Raji (cell line): ENCODE measurements around the gene RNF212B.

ENCODE experiments used
- POLR2A ChIP-seq: IDR thresholded peaks from 2 replicates; pipeline ENCODE4 v1.6.1; 2011; ENCODE audit warnings: low read depth, low read length, control low read depth; ENCODE audit not compliant: insufficient read depth

The RNF212B gene

DNA sequence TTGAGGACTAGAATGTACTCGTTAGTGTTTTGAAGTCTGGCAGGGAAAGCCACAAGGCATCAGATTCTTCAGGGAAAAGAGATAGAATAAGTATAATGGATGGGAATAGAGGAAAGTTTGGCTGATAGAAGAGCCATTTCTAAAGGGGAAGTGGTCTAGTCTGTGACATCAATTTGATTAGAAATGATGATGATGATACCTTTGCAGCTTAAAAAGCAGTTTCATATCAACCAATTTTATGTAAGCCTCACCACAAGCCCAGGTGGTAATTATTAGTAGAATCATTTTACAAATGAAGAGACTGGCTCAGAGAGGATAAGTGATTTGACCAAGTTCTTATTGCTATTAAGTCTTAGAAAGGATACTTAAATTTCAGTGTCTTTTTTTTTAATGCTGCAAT lies 2.9 kb downstream of the RNF212B start:
- no peak for TF ChIP-seq POLR2A

DNA sequence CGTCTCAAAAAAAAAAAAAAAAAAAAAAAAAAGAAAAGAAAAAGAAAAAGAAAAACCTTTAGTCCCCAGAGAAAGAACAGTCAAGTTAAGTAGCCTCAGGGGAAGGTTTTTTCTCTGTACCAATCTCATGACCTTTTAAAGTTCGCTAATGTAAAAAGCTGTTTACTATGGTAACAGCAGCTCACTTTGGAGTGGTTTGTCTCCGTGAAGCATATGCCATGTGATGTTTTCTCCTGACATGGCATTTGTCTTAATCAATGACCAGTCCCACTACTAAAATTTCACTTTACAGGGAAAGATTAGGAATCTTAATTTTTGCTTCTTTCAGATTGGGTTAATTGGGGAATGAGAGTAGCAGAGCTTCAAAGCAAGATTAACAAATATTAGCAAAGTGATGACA lies 4.3 kb downstream of the RNF212B start:
- no peak for TF ChIP-seq POLR2A

DNA sequence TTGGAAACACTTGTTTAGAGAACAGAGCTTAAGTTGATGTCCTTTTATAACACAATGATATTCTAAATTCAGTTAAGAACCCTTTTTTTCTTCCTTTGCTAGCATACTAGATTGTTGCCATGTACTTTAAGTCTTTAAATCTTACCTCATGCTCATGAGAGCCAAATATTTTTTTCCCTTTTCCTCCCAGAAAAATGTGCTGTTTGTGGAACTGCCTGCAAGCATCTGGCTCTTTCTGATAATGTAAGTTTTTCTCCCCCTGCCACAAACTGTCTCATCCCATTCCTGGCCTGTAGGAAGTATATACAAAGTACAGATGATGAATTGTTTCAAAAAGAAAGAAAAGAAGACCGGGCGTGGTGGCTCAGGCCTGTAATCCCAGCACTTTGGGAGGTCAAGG lies 5.3 kb downstream of the RNF212B start:
- no peak for TF ChIP-seq POLR2A

DNA sequence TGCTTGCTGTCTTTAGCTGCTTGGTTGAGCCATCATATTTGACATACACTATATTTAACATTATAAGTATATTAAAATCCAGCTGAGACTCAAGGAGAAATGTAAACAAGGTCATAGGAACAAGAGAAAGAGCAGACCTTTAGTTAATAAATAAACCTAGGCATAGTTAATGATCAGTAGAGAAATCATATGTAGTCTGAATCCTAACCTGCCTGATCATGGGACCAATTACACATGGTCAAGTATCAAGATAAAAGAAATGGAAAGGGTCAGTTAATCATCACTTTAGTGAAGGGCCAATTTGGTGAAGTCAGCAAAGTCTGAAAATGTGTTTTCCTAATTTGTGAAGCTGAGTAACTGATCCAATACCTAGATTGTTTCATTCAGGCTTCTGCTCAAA lies 7.5 kb downstream of the RNF212B start:
- TF ChIP-seq POLR2A: no peak

DNA sequence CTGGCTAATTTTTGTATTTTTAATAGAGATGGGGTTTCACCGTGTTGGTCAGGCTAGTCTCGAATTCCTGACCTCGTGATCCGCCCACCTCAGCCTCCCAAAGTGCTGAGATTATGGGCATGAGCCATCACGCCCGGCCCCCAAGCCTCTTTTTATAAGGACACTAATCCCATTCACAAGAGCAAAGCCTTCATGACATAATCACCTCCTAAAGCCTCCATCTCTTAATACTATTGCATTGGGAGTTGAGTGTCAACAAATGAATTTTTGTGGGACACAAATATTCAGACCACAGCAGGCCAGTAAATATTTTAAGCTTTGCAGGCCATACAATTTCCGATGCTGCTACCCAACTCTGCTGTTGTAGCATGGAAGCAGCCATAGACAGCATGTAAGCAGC lies 10.9 kb downstream of the RNF212B start:
- TF ChIP-seq POLR2A: no peak

DNA sequence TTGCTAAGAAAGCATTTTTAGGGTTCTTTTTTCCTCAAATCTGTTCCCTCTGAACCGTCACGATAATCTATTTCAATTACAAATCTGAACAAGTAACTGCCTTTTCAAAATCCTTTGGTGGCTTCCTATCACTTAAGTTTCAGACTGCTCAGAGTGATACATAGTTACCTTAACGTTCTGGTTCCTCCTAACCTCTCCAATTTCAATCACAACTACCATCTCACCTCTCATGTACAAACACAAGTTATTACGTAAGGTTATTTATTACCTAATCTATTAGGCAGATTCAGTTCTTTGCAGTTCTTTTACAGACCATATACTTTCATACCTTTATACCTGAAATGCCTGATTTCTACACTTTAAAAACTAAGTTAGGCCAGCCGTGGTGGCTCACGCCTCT lies 12.1 kb downstream of the RNF212B start:
- no peak for TF ChIP-seq POLR2A

DNA sequence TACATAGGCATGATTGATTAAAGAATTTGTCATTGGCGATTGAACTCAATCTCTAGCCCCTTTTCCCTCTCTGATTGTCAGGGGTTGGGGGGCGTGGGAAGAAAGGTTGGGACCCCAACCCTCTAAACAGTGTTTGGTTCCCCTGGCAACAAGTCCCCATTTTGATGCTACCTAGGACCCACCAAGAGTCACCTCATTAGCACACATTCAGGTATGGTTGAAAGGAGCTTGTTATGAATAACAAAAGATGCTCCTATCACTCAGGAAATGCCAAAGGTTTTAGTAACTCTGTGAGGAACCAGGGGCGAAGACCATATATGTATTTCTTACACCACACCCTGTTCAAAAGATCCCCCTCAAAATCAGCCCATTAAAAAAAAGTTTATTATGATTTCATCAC lies 14.3 kb downstream of the RNF212B start:
- no peak for TF ChIP-seq POLR2A

DNA sequence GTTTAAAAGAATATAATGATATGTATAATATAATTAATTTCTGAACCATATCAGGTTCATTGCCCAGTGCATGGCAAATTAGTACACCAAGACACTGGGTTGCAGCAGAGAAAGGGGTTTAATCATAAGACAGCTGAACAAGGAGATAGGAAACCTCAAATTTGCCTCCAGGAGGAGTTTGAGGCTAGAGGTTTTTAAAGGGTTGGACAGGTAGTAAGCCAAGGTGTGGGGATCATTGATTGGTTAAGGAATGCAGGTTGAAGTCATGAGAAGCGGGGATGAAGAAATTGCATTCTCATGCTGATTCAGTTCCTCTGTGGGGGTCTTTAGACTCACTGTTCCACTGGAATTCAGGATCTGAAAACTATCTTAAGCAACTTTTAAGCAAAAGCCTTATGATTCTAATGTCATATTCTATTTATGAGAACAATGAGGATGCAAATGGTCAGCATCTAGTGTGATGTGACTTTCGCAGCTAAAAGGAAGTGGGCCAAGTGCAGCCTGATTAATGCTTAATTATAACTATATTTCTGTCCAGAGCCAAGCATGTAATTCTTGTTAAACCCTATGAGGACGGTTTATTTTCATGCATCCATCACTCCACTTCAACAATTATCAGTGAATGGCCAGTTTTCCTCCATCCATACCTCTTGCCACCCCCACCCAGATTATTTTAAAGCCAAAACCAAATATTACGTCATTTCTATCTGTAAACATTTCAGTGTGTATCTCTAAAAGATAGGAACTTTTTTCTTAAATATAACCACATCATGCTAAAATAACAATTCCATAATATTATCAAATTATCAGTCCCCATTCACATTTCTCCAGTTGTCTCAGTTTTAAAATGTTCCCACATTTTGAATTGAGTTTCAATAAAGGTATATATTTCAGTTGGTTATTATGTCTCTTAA lies 14.9 kb downstream of the RNF212B start:
- no peak for TF ChIP-seq POLR2A

DNA sequence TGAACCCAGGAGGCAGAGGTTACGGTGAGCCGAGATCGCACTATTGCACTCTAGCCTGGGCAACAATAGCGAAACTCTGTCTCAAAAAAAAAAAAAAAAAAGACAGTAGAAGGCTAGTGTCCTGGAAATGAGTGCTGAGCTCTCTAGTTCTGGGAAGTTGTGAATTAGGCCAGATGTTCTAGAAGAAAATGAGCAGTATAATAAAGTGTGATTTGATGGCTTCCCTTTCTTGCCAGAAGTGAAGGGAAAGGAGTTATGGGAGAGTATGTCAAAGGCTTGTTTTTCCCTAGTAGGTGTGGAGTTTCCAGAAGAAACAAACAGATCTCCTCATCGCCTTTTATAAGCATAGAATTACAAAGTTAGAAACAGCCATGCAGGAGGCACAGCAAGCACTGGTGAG lies 20.5 kb downstream of the RNF212B start:
- no peak for TF ChIP-seq POLR2A

DNA sequence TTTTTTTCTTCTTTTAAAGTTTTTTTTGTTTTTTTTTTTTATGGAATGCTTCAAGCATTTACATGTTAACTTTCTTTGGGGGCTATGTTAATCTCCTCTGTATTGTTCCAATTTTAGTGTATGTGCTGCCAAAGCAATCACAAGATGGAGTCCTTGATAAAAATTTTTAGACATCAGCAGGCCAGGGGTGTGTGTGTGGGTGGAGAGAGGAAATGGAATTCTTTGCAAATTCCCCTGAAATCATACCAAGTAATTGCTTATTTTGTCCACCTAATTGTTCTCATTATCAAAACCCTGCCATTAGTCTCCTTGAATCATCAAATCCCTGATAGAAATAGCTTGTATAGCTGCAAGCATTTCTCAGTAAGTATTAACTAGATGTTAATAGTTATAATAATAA lies 21.7 kb downstream of the RNF212B start:
- TF ChIP-seq POLR2A: no peak

DNA sequence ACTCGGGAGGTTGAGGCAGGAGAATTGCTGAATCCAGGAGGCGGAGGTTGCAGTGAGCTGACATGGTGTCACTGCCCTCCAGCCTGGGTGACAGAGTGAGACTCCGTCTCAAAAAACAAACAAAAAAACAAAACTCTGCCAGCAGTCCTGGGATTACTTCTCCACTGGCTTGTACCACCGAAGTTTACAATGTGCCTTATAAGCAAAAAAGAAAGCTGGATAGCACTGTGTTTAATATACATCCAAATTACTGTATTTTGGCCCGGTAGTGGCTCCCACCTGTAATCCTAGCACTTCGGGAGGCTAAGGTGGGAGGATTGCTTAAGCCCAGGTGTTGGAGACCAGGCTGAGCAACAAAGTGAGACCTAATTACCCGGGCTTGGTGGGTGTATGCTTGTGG lies 31.5 kb downstream of the RNF212B start:
- TF ChIP-seq POLR2A: no peak

DNA sequence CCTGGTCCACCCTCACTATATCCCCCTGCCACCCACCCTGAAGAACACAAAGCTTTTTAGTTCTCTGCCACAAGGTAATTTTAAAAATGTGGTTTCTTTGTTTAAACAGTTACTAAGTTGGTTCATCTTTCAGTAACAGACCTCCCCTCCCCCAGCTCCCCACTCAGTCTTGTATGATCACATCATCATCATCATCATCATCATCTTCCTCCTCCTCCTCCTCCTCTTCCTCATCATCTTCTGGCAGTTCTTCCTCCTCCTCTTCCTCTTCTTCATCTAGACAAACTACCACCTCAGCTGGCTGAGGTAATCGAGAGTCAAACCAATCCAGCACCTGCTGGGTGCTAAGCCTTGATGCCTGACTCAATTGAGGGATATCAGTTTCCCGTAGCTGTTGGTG lies 37.7 kb downstream of the RNF212B start:
- TF ChIP-seq POLR2A: no peak

DNA sequence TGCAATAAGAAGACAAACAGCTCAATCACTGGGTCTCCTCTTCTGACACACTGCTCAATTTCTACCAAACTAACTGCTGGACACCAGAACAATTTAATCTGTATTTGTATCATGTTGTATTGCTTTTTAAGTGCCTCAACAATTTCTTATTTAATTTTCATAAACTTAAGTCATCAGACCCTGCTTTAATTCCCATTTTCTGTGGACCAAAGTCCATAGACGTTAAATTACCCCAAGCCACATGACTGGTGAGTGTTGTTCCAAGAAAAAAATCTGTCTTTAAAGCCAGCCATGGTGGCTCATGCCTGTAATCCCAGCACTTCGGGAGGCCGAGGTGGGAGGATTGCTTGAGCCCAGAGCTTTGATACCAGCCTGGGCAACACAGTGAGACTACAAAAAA lies 39.5 kb downstream of the RNF212B start:
- TF ChIP-seq POLR2A: no peak

DNA sequence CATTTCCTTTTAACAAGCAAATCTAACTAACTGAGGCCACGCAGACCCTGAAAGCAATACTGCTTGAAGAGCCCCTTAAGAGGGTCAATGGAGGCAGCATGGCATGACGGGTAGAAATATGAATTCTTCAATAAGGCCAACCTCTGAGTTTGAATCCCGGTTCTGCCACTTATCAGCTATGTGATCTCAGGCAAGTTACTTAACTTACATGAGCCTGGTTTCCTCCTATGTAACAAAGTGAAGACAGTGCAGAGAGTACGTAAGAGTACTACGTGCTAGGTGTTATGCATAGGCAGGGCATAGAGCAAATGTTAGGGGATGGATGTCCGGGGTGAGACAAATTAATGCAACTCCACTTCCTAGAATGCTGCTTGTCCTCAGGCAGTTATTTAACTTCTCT lies 43.5 kb downstream of the RNF212B start:
- TF ChIP-seq POLR2A: no peak

DNA sequence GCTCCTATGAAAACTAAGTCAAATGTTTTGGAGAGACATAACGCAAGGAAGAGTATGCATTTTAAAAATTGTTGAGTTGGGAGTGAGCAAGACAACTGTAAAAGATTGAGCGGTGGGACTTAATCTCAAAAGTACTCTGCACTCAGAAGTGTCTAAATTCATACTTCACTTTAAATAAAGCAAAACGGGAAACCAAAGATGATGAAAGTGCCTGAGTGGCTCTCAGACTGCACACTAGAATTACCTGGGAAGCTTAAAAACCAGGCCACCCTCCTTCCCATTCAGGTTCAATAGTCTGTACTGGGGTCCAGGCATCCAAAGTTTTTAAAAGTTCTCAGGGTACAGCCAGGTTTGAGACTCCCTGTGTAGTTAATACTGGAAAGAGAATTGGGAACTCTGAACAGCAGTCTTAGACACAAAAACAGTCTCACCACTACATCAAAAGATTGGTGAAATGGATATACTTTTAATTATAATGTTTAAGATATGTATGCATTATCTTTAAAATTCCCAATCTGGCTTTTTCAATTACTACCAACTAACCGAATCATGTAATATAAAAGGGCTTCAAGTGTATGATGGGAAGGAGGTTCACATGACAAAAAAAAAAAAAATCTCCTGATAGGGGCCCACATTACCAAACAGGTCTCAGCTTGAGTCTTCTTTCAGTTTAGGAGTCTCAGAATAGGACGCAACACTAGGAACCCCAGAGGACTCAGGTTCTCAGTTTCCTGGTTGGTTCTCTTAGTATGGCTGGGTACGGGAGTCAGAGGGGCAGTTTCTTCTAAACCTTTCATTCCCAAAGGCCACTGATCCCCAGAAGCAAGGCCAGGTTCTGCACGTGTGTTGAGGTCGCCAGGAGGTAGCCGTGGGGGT lies 47.2 kb downstream of the RNF212B start:
- no peak for TF ChIP-seq POLR2A

DNA sequence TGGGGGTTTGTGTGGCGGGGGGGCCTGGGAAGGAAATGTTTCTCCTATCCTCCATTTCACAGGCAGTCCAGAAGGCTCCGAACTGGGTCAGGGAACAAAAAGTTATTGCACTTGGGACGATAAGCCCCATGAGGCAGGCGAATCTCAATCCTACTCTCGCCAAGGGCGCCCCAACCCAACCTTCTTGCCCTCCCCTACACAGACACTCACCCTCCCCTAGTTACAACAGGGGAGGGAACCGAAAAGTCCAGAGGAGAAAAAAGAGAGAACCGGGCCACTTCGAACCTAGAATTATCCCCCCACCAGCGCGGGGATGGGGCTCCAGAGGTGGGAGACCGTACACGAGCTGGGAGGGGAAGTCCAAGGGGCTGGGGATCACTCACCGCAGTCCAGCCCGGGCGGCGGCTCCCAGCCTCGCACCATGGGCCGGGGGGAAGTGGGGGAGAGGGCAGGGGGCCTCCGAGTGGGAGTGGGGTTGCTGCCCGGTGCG lies 47.8 kb downstream of the RNF212B start:
- no peak for TF ChIP-seq POLR2A
